H1 (cell line): Measurements from ENCODE around the gene EML4. TPM values are rescaled to one million over a fixed set of nuclear protein-coding genes. Genes with fewer than 3 reads are reported as not detected.

Experiments used
- CHD2 ChIP-seq: IDR thresholded peaks from 2 replicates; pipeline ENCODE4 v1.6.1; 2012; ENCODE audit warnings: low read length, improper control_type of control experiment
- CREB1 ChIP-seq: IDR thresholded peaks from 2 replicates; pipeline ENCODE4 v1.6.1; 2012; ENCODE audit warnings: inconsistent platforms
- EGR1 ChIP-seq: IDR thresholded peaks from 2 replicates; pipeline ENCODE4 v1.6.1; 2011; ENCODE audit warnings: low read depth, low read length, borderline replicate concordance
- EZH2 ChIP-seq: fragments of 200-600 bp; sonication (generic); IDR thresholded peaks from 2 replicates; pipeline ENCODE4 v1.7.1; 2012; ENCODE audit warnings: low read depth, mild to moderate bottlenecking, moderate library complexity, low read length, inconsistent platforms; ENCODE audit not compliant: severe bottlenecking
- KDM4A ChIP-seq: IDR thresholded peaks from one replicate; pipeline ENCODE4 v1.7.1; 2012; ENCODE audit warnings: low read depth, mild to moderate bottlenecking, moderate library complexity, low read length, inconsistent platforms; ENCODE audit not compliant: severe bottlenecking
- PHF8 ChIP-seq: fragments of 200-600 bp; sonication (generic); conservative IDR thresholded peaks from 2 replicates; pipeline ENCODE4 v1.7.1; 2012; ENCODE audit warnings: low read depth, mild to moderate bottlenecking, inconsistent platforms, low read length, moderate library complexity
- SRF ChIP-seq: IDR thresholded peaks from 2 replicates; pipeline ENCODE4 v1.6.1; 2011; ENCODE audit warnings: mild to moderate bottlenecking, low read depth, low read length, moderate library complexity
- SUZ12 ChIP-seq: fragments of 200-600 bp; sonication (generic); IDR thresholded peaks from 2 replicates; pipeline ENCODE4 v1.6.1; 2012; ENCODE audit warnings: mild to moderate bottlenecking, inconsistent platforms, low read length, moderate library complexity, mixed read lengths
- TAF1 ChIP-seq: IDR thresholded peaks from 2 replicates; pipeline ENCODE4 v1.6.1; 2011; ENCODE audit warnings: mild to moderate bottlenecking, low read depth, low read length
- TCF12 ChIP-seq: IDR thresholded peaks from 2 replicates; pipeline ENCODE4 v1.6.1; 2011; ENCODE audit warnings: low read depth, mild to moderate bottlenecking, low read length
- YY1 ChIP-seq: IDR thresholded peaks from 2 replicates; pipeline ENCODE4 v1.6.1; 2011; ENCODE audit warnings: low read depth, mild to moderate bottlenecking, low read length
- polyA plus RNA-seq, 7 experiments: library from polyadenylated mRNA; depleted of rRNA in 3 of 7; stranded (reverse) in 5 of 7; unstranded in 2 of 7; fragments of >200 nt in 5 of 7; fragments of 200-250 nt in 2 of 7; gene quantifications; 1 replicate in 5 of 7; 2 replicates in 1 of 7; 4 replicates in 1 of 7; pipeline versions ENCODE4 v1.2.1 to v1.2.3, GENCODE V29; 2011 to 2013; ENCODE audit warnings: missing spikeins in 2 of 7, mixed read lengths in 2 of 7
- total RNA-seq: library from RNA; stranded (reverse); fragmentation: NEBNext Ultra II Directional; extraction: Animal tissue kit (Norgen Biotek cat#: 25700); gene quantifications from 2 replicates; pipeline ENCODE4 v1.2.1, GENCODE V29; 2021
- TF ChIP-seq, protein P1 (sequence below): fragments of 300-600 bp; sonication (generic); IDR thresholded peaks from 2 replicates; pipeline ENCODE4 v1.7.1; 2012; ENCODE audit warnings: low read length, moderate library complexity, mild to moderate bottlenecking, inconsistent platforms; ENCODE audit not compliant: insufficient replicate concordance
- TF ChIP-seq, protein P2 (sequence below): IDR thresholded peaks from 2 replicates; pipeline ENCODE4 v1.6.1; 2012; ENCODE audit warnings: inconsistent platforms

The EML4 gene
- total and polyA plus RNA-seq, 2 of the 8 experiments (the other 6 are each of a cell fraction or from before 2014, with no cell fraction given), result 50.1 to 104 TPM

DNA sequence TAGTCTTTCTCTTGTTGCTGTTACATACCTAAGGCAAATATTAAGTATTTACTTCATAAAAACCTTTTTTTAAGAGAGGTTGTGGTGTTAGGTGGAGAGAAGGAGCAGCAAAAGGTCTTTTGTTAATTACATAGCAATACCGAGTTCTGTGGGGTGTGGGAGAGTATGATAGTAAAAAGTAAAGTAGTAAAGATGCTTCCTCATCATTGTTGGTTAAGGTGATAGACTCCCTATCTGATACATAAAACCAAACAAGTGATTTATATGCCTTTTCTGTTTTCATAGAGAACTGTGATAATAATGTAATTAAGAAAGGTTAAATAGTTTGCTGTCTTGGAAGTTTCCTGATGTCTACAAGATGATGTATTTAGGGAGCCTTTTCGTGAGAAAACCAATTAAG, 75.4 kb downstream of the EML4 start (continued):
- TF ChIP-seq, protein P1, sequence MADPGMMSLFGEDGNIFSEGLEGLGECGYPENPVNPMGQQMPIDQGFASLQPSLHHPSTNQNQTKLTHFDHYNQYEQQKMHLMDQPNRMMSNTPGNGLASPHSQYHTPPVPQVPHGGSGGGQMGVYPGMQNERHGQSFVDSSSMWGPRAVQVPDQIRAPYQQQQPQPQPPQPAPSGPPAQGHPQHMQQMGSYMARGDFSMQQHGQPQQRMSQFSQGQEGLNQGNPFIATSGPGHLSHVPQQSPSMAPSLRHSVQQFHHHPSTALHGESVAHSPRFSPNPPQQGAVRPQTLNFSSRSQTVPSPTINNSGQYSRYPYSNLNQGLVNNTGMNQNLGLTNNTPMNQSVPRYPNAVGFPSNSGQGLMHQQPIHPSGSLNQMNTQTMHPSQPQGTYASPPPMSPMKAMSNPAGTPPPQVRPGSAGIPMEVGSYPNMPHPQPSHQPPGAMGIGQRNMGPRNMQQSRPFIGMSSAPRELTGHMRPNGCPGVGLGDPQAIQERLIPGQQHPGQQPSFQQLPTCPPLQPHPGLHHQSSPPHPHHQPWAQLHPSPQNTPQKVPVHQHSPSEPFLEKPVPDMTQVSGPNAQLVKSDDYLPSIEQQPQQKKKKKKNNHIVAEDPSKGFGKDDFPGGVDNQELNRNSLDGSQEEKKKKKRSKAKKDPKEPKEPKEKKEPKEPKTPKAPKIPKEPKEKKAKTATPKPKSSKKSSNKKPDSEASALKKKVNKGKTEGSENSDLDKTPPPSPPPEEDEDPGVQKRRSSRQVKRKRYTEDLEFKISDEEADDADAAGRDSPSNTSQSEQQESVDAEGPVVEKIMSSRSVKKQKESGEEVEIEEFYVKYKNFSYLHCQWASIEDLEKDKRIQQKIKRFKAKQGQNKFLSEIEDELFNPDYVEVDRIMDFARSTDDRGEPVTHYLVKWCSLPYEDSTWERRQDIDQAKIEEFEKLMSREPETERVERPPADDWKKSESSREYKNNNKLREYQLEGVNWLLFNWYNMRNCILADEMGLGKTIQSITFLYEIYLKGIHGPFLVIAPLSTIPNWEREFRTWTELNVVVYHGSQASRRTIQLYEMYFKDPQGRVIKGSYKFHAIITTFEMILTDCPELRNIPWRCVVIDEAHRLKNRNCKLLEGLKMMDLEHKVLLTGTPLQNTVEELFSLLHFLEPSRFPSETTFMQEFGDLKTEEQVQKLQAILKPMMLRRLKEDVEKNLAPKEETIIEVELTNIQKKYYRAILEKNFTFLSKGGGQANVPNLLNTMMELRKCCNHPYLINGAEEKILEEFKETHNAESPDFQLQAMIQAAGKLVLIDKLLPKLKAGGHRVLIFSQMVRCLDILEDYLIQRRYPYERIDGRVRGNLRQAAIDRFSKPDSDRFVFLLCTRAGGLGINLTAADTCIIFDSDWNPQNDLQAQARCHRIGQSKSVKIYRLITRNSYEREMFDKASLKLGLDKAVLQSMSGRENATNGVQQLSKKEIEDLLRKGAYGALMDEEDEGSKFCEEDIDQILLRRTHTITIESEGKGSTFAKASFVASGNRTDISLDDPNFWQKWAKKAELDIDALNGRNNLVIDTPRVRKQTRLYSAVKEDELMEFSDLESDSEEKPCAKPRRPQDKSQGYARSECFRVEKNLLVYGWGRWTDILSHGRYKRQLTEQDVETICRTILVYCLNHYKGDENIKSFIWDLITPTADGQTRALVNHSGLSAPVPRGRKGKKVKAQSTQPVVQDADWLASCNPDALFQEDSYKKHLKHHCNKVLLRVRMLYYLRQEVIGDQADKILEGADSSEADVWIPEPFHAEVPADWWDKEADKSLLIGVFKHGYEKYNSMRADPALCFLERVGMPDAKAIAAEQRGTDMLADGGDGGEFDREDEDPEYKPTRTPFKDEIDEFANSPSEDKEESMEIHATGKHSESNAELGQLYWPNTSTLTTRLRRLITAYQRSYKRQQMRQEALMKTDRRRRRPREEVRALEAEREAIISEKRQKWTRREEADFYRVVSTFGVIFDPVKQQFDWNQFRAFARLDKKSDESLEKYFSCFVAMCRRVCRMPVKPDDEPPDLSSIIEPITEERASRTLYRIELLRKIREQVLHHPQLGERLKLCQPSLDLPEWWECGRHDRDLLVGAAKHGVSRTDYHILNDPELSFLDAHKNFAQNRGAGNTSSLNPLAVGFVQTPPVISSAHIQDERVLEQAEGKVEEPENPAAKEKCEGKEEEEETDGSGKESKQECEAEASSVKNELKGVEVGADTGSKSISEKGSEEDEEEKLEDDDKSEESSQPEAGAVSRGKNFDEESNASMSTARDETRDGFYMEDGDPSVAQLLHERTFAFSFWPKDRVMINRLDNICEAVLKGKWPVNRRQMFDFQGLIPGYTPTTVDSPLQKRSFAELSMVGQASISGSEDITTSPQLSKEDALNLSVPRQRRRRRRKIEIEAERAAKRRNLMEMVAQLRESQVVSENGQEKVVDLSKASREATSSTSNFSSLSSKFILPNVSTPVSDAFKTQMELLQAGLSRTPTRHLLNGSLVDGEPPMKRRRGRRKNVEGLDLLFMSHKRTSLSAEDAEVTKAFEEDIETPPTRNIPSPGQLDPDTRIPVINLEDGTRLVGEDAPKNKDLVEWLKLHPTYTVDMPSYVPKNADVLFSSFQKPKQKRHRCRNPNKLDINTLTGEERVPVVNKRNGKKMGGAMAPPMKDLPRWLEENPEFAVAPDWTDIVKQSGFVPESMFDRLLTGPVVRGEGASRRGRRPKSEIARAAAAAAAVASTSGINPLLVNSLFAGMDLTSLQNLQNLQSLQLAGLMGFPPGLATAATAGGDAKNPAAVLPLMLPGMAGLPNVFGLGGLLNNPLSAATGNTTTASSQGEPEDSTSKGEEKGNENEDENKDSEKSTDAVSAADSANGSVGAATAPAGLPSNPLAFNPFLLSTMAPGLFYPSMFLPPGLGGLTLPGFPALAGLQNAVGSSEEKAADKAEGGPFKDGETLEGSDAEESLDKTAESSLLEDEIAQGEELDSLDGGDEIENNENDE, result no peak
- TF ChIP-seq PHF8 (no peak), KDM4A (no peak), SRF (no peak), TAF1 (no peak), TCF12 (no peak), EZH2 (no peak), SUZ12 (no peak), CREB1 (no peak), CHD2 (no peak), EGR1 (no peak), YY1 (no peak)
- TF ChIP-seq, protein P2, sequence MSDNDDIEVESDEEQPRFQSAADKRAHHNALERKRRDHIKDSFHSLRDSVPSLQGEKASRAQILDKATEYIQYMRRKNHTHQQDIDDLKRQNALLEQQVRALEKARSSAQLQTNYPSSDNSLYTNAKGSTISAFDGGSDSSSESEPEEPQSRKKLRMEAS, result no peak
